GM12801 (cell line): ENCODE measurements around the gene TMPRSS11D.

Experiments used
- TF ChIP-seq, protein P1 (sequence below): IDR thresholded peaks from one replicate; pipeline ENCODE4 v1.5.1; 2011; ENCODE audit warnings: control low read depth; ENCODE audit not compliant: insufficient read length; ENCODE audit errors: extremely low read depth

TMPRSS11D gene

DNA sequence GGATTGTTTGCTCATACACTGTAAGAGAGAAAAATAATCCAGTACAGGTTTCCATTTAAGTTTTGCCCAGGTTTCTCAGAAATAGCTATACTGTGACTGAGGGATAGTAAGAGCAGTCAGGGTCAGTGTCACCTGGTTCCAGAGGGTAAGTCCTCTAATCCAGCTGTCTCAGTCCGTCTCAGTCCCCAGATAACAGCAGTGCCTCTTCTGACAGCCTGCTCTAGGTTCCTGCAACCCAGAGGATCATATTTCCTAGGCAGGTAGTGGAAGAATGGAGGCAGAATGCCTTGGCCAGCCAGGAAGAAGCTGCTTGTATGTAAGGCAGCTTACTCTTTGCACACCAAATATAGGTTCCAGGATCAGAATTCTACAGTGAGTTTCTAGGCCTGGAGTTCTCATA is 107.1 kb downstream of the TMPRSS11D start:
- TF ChIP-seq, protein P1, sequence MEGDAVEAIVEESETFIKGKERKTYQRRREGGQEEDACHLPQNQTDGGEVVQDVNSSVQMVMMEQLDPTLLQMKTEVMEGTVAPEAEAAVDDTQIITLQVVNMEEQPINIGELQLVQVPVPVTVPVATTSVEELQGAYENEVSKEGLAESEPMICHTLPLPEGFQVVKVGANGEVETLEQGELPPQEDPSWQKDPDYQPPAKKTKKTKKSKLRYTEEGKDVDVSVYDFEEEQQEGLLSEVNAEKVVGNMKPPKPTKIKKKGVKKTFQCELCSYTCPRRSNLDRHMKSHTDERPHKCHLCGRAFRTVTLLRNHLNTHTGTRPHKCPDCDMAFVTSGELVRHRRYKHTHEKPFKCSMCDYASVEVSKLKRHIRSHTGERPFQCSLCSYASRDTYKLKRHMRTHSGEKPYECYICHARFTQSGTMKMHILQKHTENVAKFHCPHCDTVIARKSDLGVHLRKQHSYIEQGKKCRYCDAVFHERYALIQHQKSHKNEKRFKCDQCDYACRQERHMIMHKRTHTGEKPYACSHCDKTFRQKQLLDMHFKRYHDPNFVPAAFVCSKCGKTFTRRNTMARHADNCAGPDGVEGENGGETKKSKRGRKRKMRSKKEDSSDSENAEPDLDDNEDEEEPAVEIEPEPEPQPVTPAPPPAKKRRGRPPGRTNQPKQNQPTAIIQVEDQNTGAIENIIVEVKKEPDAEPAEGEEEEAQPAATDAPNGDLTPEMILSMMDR: no peak
